AG10803 (cell line): Measurements from ENCODE around the gene SPAG6.

Experiments used
- DNase-seq: peaks from one replicate; pipeline ENCODE4 v3.0.0; 2010; ENCODE audit warnings: low read depth
- H3K4me3 ChIP-seq: 2 replicates; pipeline ENCODE4 v1.5.1; 2011; ENCODE audit warnings: mild to moderate bottlenecking, low read length, control low read depth
- CTCF ChIP-seq: conservative IDR thresholded peaks from 2 replicates; pipeline ENCODE4 v1.5.1; 2011; ENCODE audit warnings: mild to moderate bottlenecking, low read length, control low read depth, inconsistent platforms

Gene SPAG6

GRCh38 chr10:22342421-22342820 is 2.9 kb upstream of the SPAG6 start:
- H3K4me3 ChIP-seq: no peak overlapping the region
- TF ChIP-seq CTCF: no peak
- DNase-seq: no peak

- TF ChIP-seq CTCF: no peak
- DNase-seq: no peak
- H3K4me3 ChIP-seq: no peak overlapping the region
Measured at GRCh38 chr10:22343731-22344130, 1.6 kb upstream of the SPAG6 start.

GRCh38 chr10:22344249-22344648 is 1.0 kb upstream of the SPAG6 start:
- no peak for TF ChIP-seq CTCF
- no peak for DNase-seq
- H3K4me3 ChIP-seq: no peak overlapping the region

- DNase-seq: no peak
- no peak overlapping the region for H3K4me3 ChIP-seq
- TF ChIP-seq CTCF: no peak
Measured at GRCh38 chr10:22344781-22345300, 455 bp upstream of the SPAG6 start.

- DNase-seq: no peak
- TF ChIP-seq CTCF: no peak
- no peak overlapping the region for H3K4me3 ChIP-seq
Measured at GRCh38 chr10:22346096-22346661, 883 bp downstream of the SPAG6 start.

- DNase-seq: no peak
- TF ChIP-seq CTCF: no peak
- H3K4me3 ChIP-seq: no peak overlapping the region
Measured at GRCh38 chr10:22349755-22350154, 4.5 kb downstream of the SPAG6 start.

GRCh38 chr10:22351131-22351703 is 5.9 kb downstream of the SPAG6 start:
- DNase-seq: no peak
- no peak for TF ChIP-seq CTCF
- no peak overlapping the region for H3K4me3 ChIP-seq
